A673 (cell line): Measurements from ENCODE around the gene CSTF1. TPM values are rescaled to one million over a fixed set of nuclear protein-coding genes. Genes with fewer than 3 reads are reported as not detected.

Experiments used
- Bru-seq: library from RNA; stranded (reverse); fragments of 400-500 nt; gene quantifications from one replicate; lab custom pipeline; 2021; lab: Mats Ljungman, UMichigan
- BruChase-seq, 2 experiments: library from RNA; stranded (reverse); fragments of 400-500 nt; gene quantifications; one replicate each; lab custom pipeline; 2021; lab: Mats Ljungman, UMichigan
- BruUV-seq: library from RNA; stranded (reverse); fragments of 400-500 nt; replicated peaks from 2 replicates; lab custom pipeline; 2021; lab: Mats Ljungman, UMichigan
- CTCF ChIA-PET: fragments of 300-600 bp; sonication (Branson Sonifier 250); formaldehyde crosslinking; loops from one replicate; lab custom pipeline; 2022; ENCODE audit warnings: antibody characterized with exemption; lab: Charles Lee
- POLR2A ChIA-PET: fragments of 300-600 bp; sonication (Branson Sonifier 250); formaldehyde crosslinking; loops from one replicate; lab custom pipeline; 2022; ENCODE audit warnings: antibody characterized with exemption; ENCODE audit not compliant: low non-redundant PET; lab: Charles Lee
- DNase-seq: peaks from one replicate; pipeline ENCODE4 v3.0.0-alpha.2; 2015; ENCODE audit warnings: low spot score
- H3K27ac ChIP-seq: fragments of 200-600 bp; sonication (generic); 2 replicates; pipeline ENCODE4 v1.5.1; 2016; ENCODE audit warnings: mixed run types, low read depth, mild to moderate bottlenecking, mixed read lengths, antibody characterized with exemption, low read length; ENCODE audit not compliant: poor library complexity, severe bottlenecking
- H3K27me3 ChIP-seq: fragments of 200-600 bp; sonication (generic); replicated peaks from 2 replicates; pipeline ENCODE4 v1.6.1; 2017; ENCODE audit warnings: mixed run types, low read depth, mild to moderate bottlenecking, mixed read lengths, antibody characterized with exemption, low read length; ENCODE audit not compliant: insufficient read depth, poor library complexity
- H3K36me3 ChIP-seq: fragments of 200-600 bp; sonication (generic); 2 replicates; pipeline ENCODE4 v1.6.1; 2016; ENCODE audit warnings: mixed run types, mild to moderate bottlenecking, mixed read lengths, antibody characterized with exemption, low read length; ENCODE audit not compliant: insufficient read depth, poor library complexity, severe bottlenecking
- H3K4me1 ChIP-seq: fragments of 200-600 bp; sonication (generic); 2 replicates; pipeline ENCODE4 v1.6.1; 2017; ENCODE audit warnings: mixed run types, mild to moderate bottlenecking, mixed read lengths, antibody characterized with exemption, low read length; ENCODE audit not compliant: insufficient read depth, poor library complexity, severe bottlenecking
- H3K4me3 ChIP-seq: fragments of 200-600 bp; sonication (generic); 2 replicates; pipeline ENCODE4 v1.5.1; 2016; ENCODE audit warnings: low read depth, mixed run types, mild to moderate bottlenecking, mixed read lengths, low read length; ENCODE audit not compliant: poor library complexity, severe bottlenecking
- H3K9me3 ChIP-seq: fragments of 200-600 bp; sonication (generic); 2 replicates; pipeline ENCODE4 v1.6.1; 2016; ENCODE audit warnings: mixed run types, low read depth, mild to moderate bottlenecking, mixed read lengths, antibody characterized with exemption, low read length; ENCODE audit not compliant: poor library complexity, severe bottlenecking
- CTCF ChIP-seq: fragments of 300-800, 200-600 bp; sonication (generic); conservative IDR thresholded peaks from 2 replicates; pipeline ENCODE4 v1.5.1; 2017; ENCODE audit warnings: low read depth, mild to moderate bottlenecking, antibody characterized with exemption, low read length, moderate library complexity, mixed read lengths
- EZH2 ChIP-seq: fragments of 200-600 bp; sonication (generic); IDR thresholded peaks from 2 replicates; pipeline ENCODE4 v1.6.1; 2017; ENCODE audit warnings: borderline replicate concordance, low read depth, mild to moderate bottlenecking, mixed read lengths, antibody characterized with exemption, low read length; ENCODE audit not compliant: poor library complexity, severe bottlenecking
- intact Hi-C: fragments of 100-400 bp; cut with micrococcal nuclease; formaldehyde crosslinking; loops from one replicate; pipeline ENCODE4 v1.10.0; 2022; ENCODE audit not compliant: unreplicated experiment
- long read RNA-seq: library from polyadenylated mRNA; stranded (forward); transcript quantifications from one replicate; pipeline ENCODE4 v2.0.0, GENCODE V29; 2022
- total RNA-seq: library from RNA; stranded (reverse); gene quantifications from 2 replicates; pipeline ENCODE4 v1.2.3, GENCODE V29; 2021

Gene CSTF1
- total RNA-seq (52.5 and 58.2 TPM in 2 replicates), Bru-seq, nascent RNA (percentile 90 among the genes with signal in this experiment), BruChase-seq, experiment 1, labeled RNA remaining after a 2-hour chase (percentile 93 among the genes with signal in this experiment), BruChase-seq, experiment 2, labeled RNA remaining after a 6-hour chase (percentile 78 among the genes with signal in this experiment)
- long read RNA-seq, full-length matches to known transcripts, result 42 of 101 reads
- long read RNA-seq, partial matches to known transcripts, result 2 of 101 reads
- long read RNA-seq, other reads (novel, unspliced or antisense), result 57 of 101 reads

GRCh38 chr20:56392132-56392880 is at the start of gene CSTF1, which contains the start of gene AURKA:
CSTF1 (plus strand) TSS chr20:56392645; CDS start chr20:56395553, 2,908 bp downstream.
AURKA (minus strand) TSS chr20:56392215; CDS start chr20:56388197, 4,018 bp downstream.
- BruUV-seq, result TSS peak; percentile 59
- Histone ChIP-seq H3K4me1 (peaks cover 22% of the 10 kb centered on the region), H3K27me3 (no peaks in the 10 kb centered on the region), H3K4me3 (peak within 1 kb of the TSS; percentile 81), H3K36me3 (peaks cover 58% of the 10 kb centered on the region), H3K9me3 (no peaks in the 10 kb centered on the region), H3K27ac (peak within 1 kb of the TSS; percentile 88)
- ChIA-PET CTCF (interaction anchor here (0.6 kb wide), 1 partner anchor 34 kb away, joined by 5 read pairs; no protein-coding TSS in a partner anchor), POLR2A (interaction anchor here (0.7 kb wide), 1 partner anchor 1220 kb away, joined by 4 read pairs; no protein-coding TSS in a partner anchor)
- no peak for TF ChIP-seq EZH2
- no peak for TF ChIP-seq CTCF
- DNase-seq, result peak; percentile 99
- intact Hi-C loops, result loop anchor here (5.0 kb wide), 1 partner anchor 75 kb away; the partner anchor contains the start of gene RTF2

GRCh38 chr20:56342783-56343182 is 49.7 kb upstream of the CSTF1 start:
- no peaks in the 10 kb centered on the region for H3K9me3 ChIP-seq
- CTCF ChIA-PET, result no interaction called here
- no peak for DNase-seq
- H3K27me3 ChIP-seq, result peaks cover 35% of the 10 kb centered on the region
- no TSS peak for BruUV-seq
- no peaks in the 10 kb centered on the region for H3K36me3 ChIP-seq
- TF ChIP-seq EZH2, result no peak
- no peak overlapping the region for H3K27ac ChIP-seq
- intact Hi-C loops, result loop anchor here (5.0 kb wide), 1 partner anchor 1660 kb away; no protein-coding TSS in a partner anchor
- H3K4me3 ChIP-seq, result no peak overlapping the region
- no peaks in the 10 kb centered on the region for H3K4me1 ChIP-seq
- POLR2A ChIA-PET, result no interaction called here

- intact Hi-C loops, result loop anchor here (2.0 to 5.0 kb wide), 2 partner anchors 95 to 1662 kb away; partner anchors contain the start of gene MC3R
- BruUV-seq, result no TSS peak
- H3K4me1 ChIP-seq, result no peaks in the 10 kb centered on the region
- no peaks in the 10 kb centered on the region for H3K9me3 ChIP-seq
- DNase-seq, result peak; percentile 72
- peaks cover 35% of the 10 kb centered on the region for H3K27me3 ChIP-seq
- no peak overlapping the region for H3K27ac ChIP-seq
- H3K4me3 ChIP-seq, result peak overlapping the region; percentile 16
- TF ChIP-seq EZH2 (no peak), CTCF (peak; percentile 85)
- CTCF ChIA-PET, result interaction anchor here (0.5 to 1.2 kb wide), 4 partner anchors 96 to 1662 kb away, joined by 3 to 7 read pairs (median 3); partner anchors contain the start of gene MC3R
- POLR2A ChIA-PET, result no interaction called here
- no peaks in the 10 kb centered on the region for H3K36me3 ChIP-seq
Measured at GRCh38 chr20:56343861-56344381, 48.5 kb upstream of the CSTF1 start.
